ES-I3 (cell line): ENCODE measurements around the gene TUB.

Experiments
- H3K36me3 ChIP-seq: 2 replicates; pipeline ENCODE4 v1.6.1; 2013; ENCODE audit warnings: mild to moderate bottlenecking, low read length, control low read depth, moderate library complexity; ENCODE audit not compliant: insufficient read depth
- H3K4me1 ChIP-seq: 2 replicates; pipeline ENCODE4 v1.6.1; 2013; ENCODE audit warnings: mild to moderate bottlenecking, control low read depth, low read length; ENCODE audit not compliant: insufficient read depth
- H3K9ac ChIP-seq: 2 replicates; pipeline ENCODE4 v1.6.1; 2013; ENCODE audit warnings: low read depth, mild to moderate bottlenecking, low read length, moderate library complexity
- H3K9me3 ChIP-seq: 2 replicates; pipeline ENCODE4 v1.6.1; 2013; ENCODE audit warnings: mild to moderate bottlenecking, low read length, moderate library complexity; ENCODE audit not compliant: control insufficient read depth, insufficient read depth

TUB gene

GRCh38 chr11:8097926-8098325, 16.9 kb downstream of the TUB start:
- peaks cover 3% of the 10 kb centered on the region for H3K36me3 ChIP-seq

DNA sequence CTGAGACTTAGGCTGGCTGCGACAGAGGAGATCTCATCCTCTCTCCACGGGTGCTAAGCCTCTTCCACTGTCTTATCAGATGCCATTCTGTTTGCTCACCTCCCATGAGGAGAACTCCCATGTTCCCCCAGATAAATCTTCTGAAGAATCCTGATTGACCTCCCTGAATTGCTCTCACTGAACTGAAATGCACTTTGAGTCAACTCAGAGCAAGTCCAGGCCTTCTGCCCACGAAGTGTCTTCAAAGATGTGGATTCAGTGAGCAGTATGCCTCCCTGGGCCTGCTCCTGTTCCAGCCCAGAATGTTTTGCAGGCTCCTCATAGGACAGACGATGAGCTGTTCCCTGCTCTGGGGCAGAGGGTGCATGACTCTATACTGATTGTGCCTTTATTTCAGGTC, 17.4 kb downstream of the TUB start:
- Histone ChIP-seq H3K9me3 (no peaks in the 10 kb centered on the region), H3K9ac (no peak overlapping the region), H3K36me3 (peaks cover 3% of the 10 kb centered on the region), H3K4me1 (no peaks in the 10 kb centered on the region)

More at GRCh38 chr11:8097926-8098325, 16.9 kb downstream of the TUB start:
- no peaks in the 10 kb centered on the region for H3K9me3 ChIP-seq
- no peaks in the 10 kb centered on the region for H3K4me1 ChIP-seq
- no peak overlapping the region for H3K9ac ChIP-seq

DNA sequence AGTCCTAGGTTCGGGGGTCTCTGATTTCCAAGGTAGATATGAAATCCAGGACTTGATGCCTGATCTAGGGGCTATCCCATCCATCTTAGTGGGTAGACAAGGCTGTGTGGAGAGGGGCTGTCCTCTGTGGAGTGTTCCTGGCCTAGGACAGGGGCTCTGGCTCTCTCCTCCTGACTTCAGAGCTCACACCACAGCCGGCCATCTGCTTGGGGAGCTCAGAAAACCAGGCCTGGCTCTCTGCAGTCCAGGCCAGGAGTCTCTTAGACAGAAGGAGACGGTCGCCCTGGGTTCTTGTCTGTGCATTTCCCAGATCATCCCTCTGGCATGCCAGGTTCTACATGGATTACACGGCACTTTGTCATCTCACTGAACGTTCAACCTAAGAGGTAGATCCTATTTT, 17.9 kb downstream of the TUB start:
- H3K9me3 ChIP-seq = no peaks in the 10 kb centered on the region

DNA sequence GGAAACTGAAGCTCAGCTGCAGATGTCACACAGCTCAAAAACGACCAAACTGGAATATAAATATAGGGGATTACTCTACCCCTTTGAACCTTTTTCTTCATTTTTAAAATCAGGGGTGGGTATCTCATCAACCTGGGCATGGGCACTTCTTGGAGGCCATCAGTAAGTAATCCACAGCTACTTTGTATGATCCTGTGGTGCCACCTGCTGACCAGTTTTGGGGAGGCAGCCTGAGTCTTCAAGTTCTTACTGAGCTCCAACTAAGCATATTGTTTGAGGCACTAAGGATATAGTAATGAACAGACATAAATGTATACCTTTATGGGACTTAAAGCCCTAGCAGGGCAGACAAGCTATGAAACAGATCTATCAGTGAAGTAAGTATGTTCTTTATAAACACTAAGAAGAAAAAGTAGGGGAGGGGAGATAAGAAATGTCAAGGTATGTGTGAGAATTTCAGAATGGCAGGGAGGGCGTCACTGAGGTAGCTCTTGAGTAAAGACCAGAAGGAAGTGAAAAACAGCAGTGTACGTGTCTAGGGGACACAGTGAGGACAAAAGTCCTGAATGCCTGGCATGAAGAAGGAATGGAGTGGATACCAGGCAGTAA, 18.4 kb downstream of the TUB start:
- Histone ChIP-seq H3K9me3 (no peaks in the 10 kb centered on the region), H3K9ac (no peak overlapping the region), H3K4me1 (no peaks in the 10 kb centered on the region), H3K36me3 (peaks cover 7% of the 10 kb centered on the region)

More for the DNA sequence above, 17.9 kb downstream of the TUB start:
- no peak overlapping the region for H3K9ac ChIP-seq
- H3K4me1 ChIP-seq = no peaks in the 10 kb centered on the region
- peaks cover 7% of the 10 kb centered on the region for H3K36me3 ChIP-seq

DNA sequence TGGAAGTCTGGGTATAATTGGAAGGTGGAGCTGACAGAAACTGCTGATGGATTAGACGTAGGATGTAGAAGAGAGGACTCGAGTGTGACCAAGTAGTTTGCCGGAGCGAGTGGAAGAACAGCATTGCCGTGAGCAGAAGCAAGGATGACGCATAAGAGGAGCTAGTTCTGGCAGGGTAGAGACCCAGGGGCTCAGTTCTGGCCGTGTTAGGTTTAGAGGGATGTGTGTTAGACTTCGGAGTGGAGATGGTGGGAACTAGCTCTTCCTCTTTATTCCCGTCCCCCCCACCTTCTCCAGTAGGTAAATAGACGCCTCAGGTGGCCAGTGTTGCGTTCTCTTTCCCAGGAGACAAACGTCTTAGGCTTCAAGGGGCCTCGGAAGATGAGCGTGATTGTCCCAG, 19.1 kb downstream of the TUB start:
- Histone ChIP-seq H3K4me1 (no peaks in the 10 kb centered on the region), H3K9me3 (no peaks in the 10 kb centered on the region), H3K9ac (no peak overlapping the region), H3K36me3 (peaks cover 7% of the 10 kb centered on the region)

- Histone ChIP-seq H3K36me3 (peaks cover 11% of the 10 kb centered on the region), H3K9me3 (no peaks in the 10 kb centered on the region), H3K4me1 (no peaks in the 10 kb centered on the region), H3K9ac (no peak overlapping the region)
Observed at GRCh38 chr11:8100605-8101004, 19.6 kb downstream of the TUB start.

GRCh38 chr11:8101421-8101820, 20.4 kb downstream of the TUB start:
- peaks cover 14% of the 10 kb centered on the region for H3K36me3 ChIP-seq
- no peaks in the 10 kb centered on the region for H3K9me3 ChIP-seq
- H3K9ac ChIP-seq = no peak overlapping the region
- no peaks in the 10 kb centered on the region for H3K4me1 ChIP-seq

DNA sequence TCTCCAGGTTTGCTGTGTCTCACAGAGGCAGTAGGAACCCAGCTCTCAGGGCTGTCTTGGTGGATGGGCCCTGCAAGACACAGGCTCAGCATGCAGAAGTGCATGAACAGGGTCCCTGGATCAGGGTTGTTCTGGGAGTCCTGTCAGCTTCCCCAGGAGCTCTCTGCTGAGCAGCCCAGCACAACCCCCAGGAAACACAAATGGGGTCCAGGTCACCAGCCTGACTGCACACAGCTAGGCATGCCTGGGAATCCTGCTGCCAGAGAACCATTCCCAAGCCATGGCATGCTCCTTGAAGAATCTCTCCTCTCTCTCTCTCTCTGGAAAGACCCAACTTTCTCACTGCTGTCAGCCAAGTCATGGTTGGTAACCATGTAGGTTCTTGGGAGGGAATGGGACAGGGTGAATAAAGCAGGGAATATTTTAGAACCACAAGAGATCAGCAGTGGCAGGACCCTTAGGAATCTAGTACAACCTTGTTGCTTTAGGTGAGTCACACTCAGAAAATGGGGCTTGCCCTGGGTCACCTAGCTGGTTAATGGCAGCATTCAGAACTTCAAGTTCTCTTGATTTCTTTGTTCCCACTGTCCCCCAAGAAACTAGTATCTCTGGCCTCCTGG, 21.4 kb downstream of the TUB start:
- no peak overlapping the region for H3K9ac ChIP-seq
- no peaks in the 10 kb centered on the region for H3K9me3 ChIP-seq
- H3K36me3 ChIP-seq = peaks cover 15% of the 10 kb centered on the region
- no peaks in the 10 kb centered on the region for H3K4me1 ChIP-seq

GRCh38 chr11:8102965-8103364, 22.0 kb downstream of the TUB start:
- no peaks in the 10 kb centered on the region for H3K9me3 ChIP-seq
- H3K4me1 ChIP-seq = no peaks in the 10 kb centered on the region
- H3K36me3 ChIP-seq = peaks cover 15% of the 10 kb centered on the region
- no peak overlapping the region for H3K9ac ChIP-seq

GRCh38 chr11:8103909-8104308, 22.9 kb downstream of the TUB start:
- peaks cover 15% of the 10 kb centered on the region for H3K36me3 ChIP-seq
- H3K4me1 ChIP-seq = no peaks in the 10 kb centered on the region
- H3K9me3 ChIP-seq = no peaks in the 10 kb centered on the region
- H3K9ac ChIP-seq = no peak overlapping the region

- H3K9ac ChIP-seq = no peak overlapping the region
- H3K9me3 ChIP-seq = no peaks in the 10 kb centered on the region
- no peaks in the 10 kb centered on the region for H3K4me1 ChIP-seq
- peaks cover 20% of the 10 kb centered on the region for H3K36me3 ChIP-seq
Observed at GRCh38 chr11:8105133-8105532, 24.1 kb downstream of the TUB start.

DNA sequence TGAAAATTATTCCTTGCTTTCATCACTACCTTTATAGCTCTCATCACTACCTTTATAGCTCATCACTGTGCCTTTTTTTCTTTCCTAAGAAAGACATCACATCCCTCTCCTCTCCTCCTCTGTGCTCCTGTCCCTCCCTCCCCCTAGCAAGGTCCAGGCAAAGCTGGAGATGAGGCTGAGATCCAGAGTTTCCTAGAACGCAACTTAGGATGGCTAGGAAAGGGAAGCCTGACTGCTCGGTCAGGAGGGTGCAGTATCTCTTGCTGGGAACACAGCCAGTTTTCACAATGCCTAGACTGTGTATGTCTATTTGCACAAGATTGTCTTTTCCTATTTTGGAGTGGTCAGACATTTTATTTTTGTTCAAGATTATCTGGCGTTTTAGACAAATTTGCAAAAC, 24.7 kb downstream of the TUB start:
- Histone ChIP-seq H3K9ac (no peak overlapping the region), H3K9me3 (no peaks in the 10 kb centered on the region), H3K36me3 (peaks cover 20% of the 10 kb centered on the region), H3K4me1 (no peaks in the 10 kb centered on the region)

GRCh38 chr11:8106679-8107078, 25.7 kb downstream of the TUB start:
- no peaks in the 10 kb centered on the region for H3K4me1 ChIP-seq
- no peaks in the 10 kb centered on the region for H3K9me3 ChIP-seq
- no peak overlapping the region for H3K9ac ChIP-seq
- peaks cover 20% of the 10 kb centered on the region for H3K36me3 ChIP-seq

DNA sequence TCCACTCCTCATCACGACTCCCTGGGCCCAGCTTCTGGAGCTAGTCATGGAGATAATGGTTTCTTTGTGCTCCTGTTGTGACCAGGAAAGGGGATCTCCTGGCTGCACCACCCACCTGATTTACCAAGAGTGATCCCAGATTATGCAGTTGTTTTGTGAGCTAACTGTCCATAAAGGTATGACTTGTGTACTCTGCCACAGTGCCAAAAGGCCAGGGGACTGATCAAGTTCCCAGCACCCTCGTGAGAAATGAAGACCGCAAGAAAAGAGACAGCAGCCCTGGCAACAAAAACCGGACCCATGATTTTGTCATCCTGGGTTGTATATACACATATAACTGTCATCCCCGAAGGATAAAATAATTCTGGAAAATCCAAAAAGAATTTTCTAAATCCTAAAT, 26.6 kb downstream of the TUB start:
- Histone ChIP-seq H3K4me1 (no peaks in the 10 kb centered on the region), H3K9ac (no peak overlapping the region), H3K9me3 (no peaks in the 10 kb centered on the region), H3K36me3 (peaks cover 17% of the 10 kb centered on the region)

GRCh38 chr11:8108421-8108820, 27.4 kb downstream of the TUB start:
- H3K4me1 ChIP-seq = no peaks in the 10 kb centered on the region
- no peaks in the 10 kb centered on the region for H3K9me3 ChIP-seq
- H3K36me3 ChIP-seq = peaks cover 17% of the 10 kb centered on the region
- H3K9ac ChIP-seq = no peak overlapping the region
